GM12878 (cell line): Measurements from ENCODE around the gene DHX30. TPM values are rescaled to one million over a fixed set of nuclear protein-coding genes. Genes with fewer than 3 reads are reported as not detected.

Experiments
- ATAC-seq: fragments of 200-7000 bp; cut with Tn5 transposase; 3 replicates; pipeline ENCODE4 v1.9.1; 2020; ENCODE audit warnings: mild to moderate bottlenecking, moderate library complexity
- BruUV-seq: library from RNA; stranded (reverse); fragments of 400-500 nt; replicated peaks from 2 replicates; lab custom pipeline; 2021; lab: Mats Ljungman, UMichigan
- CTCF ChIA-PET: fragments of 300-600 bp; sonication (Branson Sonifier 250); formaldehyde crosslinking; extraction: SDS; loops from one replicate; lab custom pipeline; 2021; ENCODE audit warnings: inconsistent platforms; lab: Yijun Ruan, JAX
- POLR2A ChIA-PET: fragments of 350-600 bp; formaldehyde crosslinking; extraction: SDS; loops from one replicate; lab custom pipeline; 2021; ENCODE audit warnings: inconsistent platforms; lab: Charles Lee
- RAD21 ChIA-PET: fragments of 300-600 bp; sonication (Branson Sonifier 250); formaldehyde crosslinking; loops from one replicate; lab custom pipeline; 2023; ENCODE audit warnings: antibody characterized with exemption; ENCODE audit not compliant: unreplicated experiment; lab: Charles Lee
- SMC1A ChIA-PET: fragments of 300-600 bp; sonication (Branson Sonifier 250); formaldehyde crosslinking; loops from one replicate; lab custom pipeline; 2023; ENCODE audit not compliant: unreplicated experiment, uncharacterized antibody; lab: Charles Lee
- DNase-seq: peaks from one replicate; pipeline ENCODE4 v3.0.0-alpha.2; 2011; ENCODE audit warnings: low read depth, low spot score
- FAIRE-seq: peaks from 3 replicates; lab custom pipeline; 2011; peaks lifted over from hg19 to GRCh38; lab: Jason Lieb, UNC
- H2AFZ ChIP-seq: 2 replicates; pipeline ENCODE4 v1.6.0; 2011; ENCODE audit warnings: low read depth, low read length, control low read depth; ENCODE audit not compliant: control insufficient read depth
- H3K27ac ChIP-seq: 2 replicates; pipeline ENCODE4 v1.5.1; 2011; ENCODE audit warnings: control low read depth; ENCODE audit not compliant: control insufficient read depth, insufficient read depth
- H3K27me3 ChIP-seq, 2 experiments: replicated peaks in 1 of 2; 2 replicates each; pipeline versions ENCODE4 v1.6.0 to v1.6.1; 2011; ENCODE audit warnings: low read length in 1 of 2; ENCODE audit not compliant: control insufficient read depth in 2 of 2, insufficient read depth in 2 of 2
- H3K36me3 ChIP-seq, 2 experiments: 2 replicates each; pipeline ENCODE4 v1.5.1; 2011; ENCODE audit warnings: low read length in 1 of 2; ENCODE audit not compliant: control insufficient read depth in 2 of 2, insufficient read depth in 2 of 2
- H3K4me1 ChIP-seq: 2 replicates; pipeline ENCODE4 v1.6.1; 2011; ENCODE audit warnings: mild to moderate bottlenecking, low read length, moderate library complexity, mixed read lengths; ENCODE audit not compliant: control insufficient read depth, insufficient read depth
- H3K4me2 ChIP-seq: 2 replicates; pipeline ENCODE4 v1.6.0; 2011; ENCODE audit warnings: control low read depth; ENCODE audit not compliant: control insufficient read depth, insufficient read depth
- H3K4me3 ChIP-seq: fragments of 200-600 bp; sonication (generic); 2 replicates; pipeline ENCODE4 v1.5.1; 2016
- H3K79me2 ChIP-seq: 2 replicates; pipeline ENCODE4 v1.6.0; 2011; ENCODE audit warnings: low read length; ENCODE audit not compliant: control insufficient read depth, insufficient read depth
- H3K9ac ChIP-seq: 2 replicates; pipeline ENCODE4 v1.8.0; 2011; ENCODE audit warnings: low read length, control low read depth, mixed read lengths; ENCODE audit not compliant: control insufficient read depth, insufficient read depth
- H3K9me3 ChIP-seq: replicated peaks from 3 replicates; pipeline ENCODE4 v1.5.1; 2011; ENCODE audit warnings: mild to moderate bottlenecking, low read length; ENCODE audit not compliant: control insufficient read depth, insufficient read depth
- H4K20me1 ChIP-seq: 2 replicates; pipeline ENCODE4 v1.6.0; 2011; ENCODE audit not compliant: control insufficient read depth, insufficient read depth
- CTCF ChIP-seq, 3 experiments: IDR thresholded peaks in 2 of 3; conservative IDR thresholded peaks in 1 of 3; 2 replicates each; pipeline ENCODE4 v1.5.1; 2011; ENCODE audit warnings: low read depth in 3 of 3, low read length in 3 of 3, mild to moderate bottlenecking in 3 of 3, control low read depth in 2 of 3, moderate library complexity in 2 of 3, inconsistent platforms in 1 of 3, mixed read lengths in 1 of 3; ENCODE audit not compliant: control insufficient read depth in 2 of 3, insufficient read depth in 1 of 3; ENCODE audit errors: extremely low read depth in 1 of 3
- EZH2 ChIP-seq: IDR thresholded peaks from 2 replicates; pipeline ENCODE4 v1.6.1; 2012; ENCODE audit warnings: low read depth, mild to moderate bottlenecking, control low read depth, inconsistent platforms, low read length, borderline replicate concordance; ENCODE audit not compliant: control insufficient read depth
- SREBF1 ChIP-seq: IDR thresholded peaks from 2 replicates; pipeline ENCODE4 v1.6.1; 2012; ENCODE audit warnings: mild to moderate bottlenecking, low read length
- WRNIP1 ChIP-seq: IDR thresholded peaks from 2 replicates; pipeline ENCODE4 v1.6.1; 2011; ENCODE audit warnings: low read depth, low read length, improper control_type of control experiment, borderline replicate concordance
- YBX1 ChIP-seq: fragments of 450-650 bp; IDR thresholded peaks from 2 replicates; pipeline ENCODE4 v1.6.1; 2016; ENCODE audit warnings: antibody characterized with exemption
- ZNF384 ChIP-seq: IDR thresholded peaks from 2 replicates; pipeline ENCODE4 v1.6.1; 2012; ENCODE audit warnings: low read depth, mild to moderate bottlenecking, low read length, improper control_type of control experiment, borderline replicate concordance
- WGBS: methylation state at CpG from one replicate; pipeline ENCODE4 v1.1.6; 2016; ENCODE audit warnings: low lambda C conversion rate; ENCODE audit not compliant: insufficient replicate concordance, insufficient coverage; ENCODE audit errors: missing lambda C conversion rate; 5-methylcytosine and 5-hydroxymethylcytosine counted together
- in situ Hi-C: fragments of 300-500 bp; cut with MboI; formaldehyde crosslinking; loops from 9 replicates; pipeline ENCODE4 v1.14.3; 2018; ENCODE audit warnings: mixed read lengths
- intact Hi-C: fragments of 100-400 bp; cut with micrococcal nuclease; formaldehyde crosslinking; loops from one replicate; pipeline ENCODE4 v1.14.2; 2022; ENCODE audit not compliant: unreplicated experiment
- polyA plus RNA-seq, 11 experiments: library from polyadenylated mRNA; depleted of rRNA in 4 of 11; unstranded in 6 of 11; stranded (reverse) in 5 of 11; fragments of >200 nt; fragmentation: Nextera tagmentation in 4 of 11; fragmentation: Illumina TruSeq in 1 of 11; extraction: Ambion mirVana in 4 of 11; extraction: Trizol in 1 of 11; gene quantifications; 1 replicate in 1 of 11; 2 replicates in 10 of 11; pipeline versions ENCODE4 v1.2.1 to v1.2.3, GENCODE V29; 2011 to 2016; ENCODE audit warnings: inconsistent platforms in 2 of 11, missing spikeins in 2 of 11, low read depth in 1 of 11
- total RNA-seq, 4 experiments: library from RNA; depleted of rRNA in 3 of 4; stranded (reverse); fragments of >200 nt in 3 of 4; fragmentation: Illumina TruSeq in 1 of 4; extraction: Trizol in 1 of 4; gene quantifications; 2 replicates each; pipeline versions ENCODE4 v1.2.1 to v1.2.3, GENCODE V29; 2013 to 2021

DHX30 gene
- total and polyA plus RNA-seq, 10 of the 15 experiments (the other 5 are each of a cell fraction or from before 2014, with no cell fraction given) = 9.5 to 75.3 (median 47.8) TPM

- WGBS = 68% methylated on average over 4 of the region's 4 CpGs
- ChIA-PET POLR2A (interaction anchor here (0.9 kb wide), 1 partner anchor 286 kb away, joined by 3 read pairs; the partner anchor contains the start of gene ELP6), SMC1A (interaction anchor here (2.3 kb wide), 1 partner anchor 277 kb away, joined by 12 read pairs; no protein-coding TSS in a partner anchor), RAD21 (interaction anchor here (0.8 to 2.1 kb wide), 2 partner anchors 12 to 278 kb away, joined by 3 to 6 read pairs; no protein-coding TSS in a partner anchor)
- no peak overlapping the region for H3K4me3 ChIP-seq
- H3K27me3 ChIP-seq = no peaks in the 10 kb centered on the region; a peak in 1 of 4 replicates
- in situ Hi-C loops = no loop called here
- no peak for DNase-seq
- peaks cover 12% of the 10 kb centered on the region for H3K79me2 ChIP-seq
- intact Hi-C loops = loop anchor here (5.0 kb wide), 1 partner anchor 287 kb away; the partner anchor contains the start of gene ELP6
- no TSS peak for BruUV-seq
- no peak overlapping the region for H3K27ac ChIP-seq
- H3K9me3 ChIP-seq = no peaks in the 10 kb centered on the region; the same call in 2 of the 3 replicates
- no peak for TF ChIP-seq YBX1
- no peak for TF ChIP-seq EZH2
- no peak for TF ChIP-seq SREBF1
- TF ChIP-seq WRNIP1 = no peak
- no peak for TF ChIP-seq ZNF384
- peak; percentile 14 to 55 (median 42); a peak in 4 of 6 replicates for TF ChIP-seq CTCF (IDR thresholded peaks at IDR 0.05 in 2 of 3, conservative IDR thresholded peaks at IDR 0.05 in 1 of 3; ENCODE audit: control insufficient read depth in 2 of 3, extremely low read depth in 1 of 3, insufficient read depth in 1 of 3, low read depth in 3 of 3, low read length in 3 of 3)
- TF ChIP-seq, all 136 proteins: peak for 1
- Histone ChIP-seq H4K20me1 (no peaks in the 10 kb centered on the region), H3K4me2 (no peak overlapping the region), H2AFZ (no peak overlapping the region), H3K4me1 (peaks cover 11% of the 10 kb centered on the region), H3K36me3 (no peaks in the 10 kb centered on the region), H3K9ac (no peak overlapping the region)
- CTCF ChIA-PET = interaction anchor here (0.6 to 1.3 kb wide), 2 partner anchors 56 to 277 kb away, joined by 3 to 6 read pairs; no protein-coding TSS in a partner anchor
- ATAC-seq (no peak), FAIRE-seq (no peak)
Observed at GRCh38 chr3:47799733-47800132, 3.2 kb upstream of the DHX30 start.
